Nephron (organoid): ENCODE measurements around the gene GJA3.

Experiments used
- H3K27ac Mint-ChIP-seq, 3 experiments: 2 replicates each; pipeline ENCODE4 v1.8.0; 2020; ENCODE audit warnings: mixed read lengths in 3 of 3, mild to moderate bottlenecking in 2 of 3, moderate library complexity in 1 of 3
- H3K27me3 Mint-ChIP-seq: 2 replicates; pipeline ENCODE4 v1.8.0; 2021; ENCODE audit warnings: low read depth, mild to moderate bottlenecking, moderate library complexity, mixed read lengths
- H3K36me3 Mint-ChIP-seq: 2 replicates; pipeline ENCODE4 v1.8.0; 2020; ENCODE audit warnings: low read depth, mixed read lengths
- H3K4me1 Mint-ChIP-seq: 2 replicates; pipeline ENCODE4 v1.8.0; 2020; ENCODE audit warnings: mixed read lengths
- H3K4me3 Mint-ChIP-seq, 3 experiments: 2 replicates each; pipeline ENCODE4 v1.8.0; 2020; ENCODE audit warnings: mild to moderate bottlenecking in 3 of 3, mixed read lengths in 3 of 3, moderate library complexity in 2 of 3
- H3K9me3 Mint-ChIP-seq: 2 replicates; pipeline ENCODE4 v1.8.0; 2020; ENCODE audit warnings: mixed read lengths
- CTCF ChIP-seq, 3 experiments: fragments of 200-600 bp; sonication (generic); IDR thresholded peaks; one replicate each; pipeline ENCODE4 v1.5.0; 2021; ENCODE audit warnings: antibody characterized with exemption in 3 of 3; ENCODE audit not compliant: unreplicated experiment in 3 of 3

GJA3 gene

GRCh38 chr13:20197361-20197834 lies 36.5 kb upstream of the GJA3 start:
- peak; percentile 66 to 73 (median 71) for TF ChIP-seq CTCF (IDR thresholded peaks at IDR 0.05; ENCODE audit: unreplicated experiment in 3 of 3)
- Mint-ChIP-seq H3K27ac (no peak overlapping the region), H3K4me1 (peaks cover 14% of the 10 kb centered on the region), H3K9me3 (peaks cover 14% of the 10 kb centered on the region), H3K4me3 (no peak overlapping the region), H3K36me3 (no peaks in the 10 kb centered on the region), H3K27me3 (peaks cover 47% of the 10 kb centered on the region)

- peaks cover 62% of the 10 kb centered on the region for H3K27me3 Mint-ChIP-seq
- H3K4me1 Mint-ChIP-seq: peaks cover 14% of the 10 kb centered on the region
- no peaks in the 10 kb centered on the region for H3K36me3 Mint-ChIP-seq
- no peak overlapping the region for H3K4me3 Mint-ChIP-seq
- H3K9me3 Mint-ChIP-seq: peaks cover 9% of the 10 kb centered on the region
- TF ChIP-seq CTCF (IDR thresholded peaks at IDR 0.05; ENCODE audit: unreplicated experiment in 3 of 3): no peak
- no peak overlapping the region for H3K27ac Mint-ChIP-seq
Measured at GRCh38 chr13:20195801-20196200, 34.9 kb upstream of the GJA3 start.

GRCh38 chr13:20193907-20194631 lies 33.2 kb upstream of the GJA3 start:
- peaks cover 75% of the 10 kb centered on the region for H3K27me3 Mint-ChIP-seq

GRCh38 chr13:20193162-20193906 lies 32.5 kb upstream of the GJA3 start:
- Mint-ChIP-seq H3K4me1 (peaks cover 14% of the 10 kb centered on the region), H3K9me3 (peaks cover 2% of the 10 kb centered on the region), H3K36me3 (no peaks in the 10 kb centered on the region), H3K27ac (no peak overlapping the region), H3K4me3 (peak overlapping the region; percentile 72 to 81 (median 80)), H3K27me3 (peaks cover 81% of the 10 kb centered on the region)
- TF ChIP-seq CTCF (IDR thresholded peaks at IDR 0.05; ENCODE audit: unreplicated experiment in 3 of 3): no peak

More at GRCh38 chr13:20193907-20194631, 33.2 kb upstream of the GJA3 start:
- TF ChIP-seq CTCF (IDR thresholded peaks at IDR 0.05; ENCODE audit: unreplicated experiment in 3 of 3): no peak
- Mint-ChIP-seq H3K27ac (no peak overlapping the region), H3K9me3 (peaks cover 2% of the 10 kb centered on the region), H3K36me3 (no peaks in the 10 kb centered on the region), H3K4me3 (peak overlapping the region; percentile 72 to 81 (median 80)), H3K4me1 (peaks cover 14% of the 10 kb centered on the region)

GRCh38 chr13:20192836-20193161 lies 31.9 kb upstream of the GJA3 start, which contains the start of gene GJB2:
Gene GJB2, minus strand, starts transcription at chr13:20192938. Its CDS starts 3,357 bp downstream, at chr13:20189581.
- peaks cover 14% of the 10 kb centered on the region for H3K4me1 Mint-ChIP-seq
- peaks cover 2% of the 10 kb centered on the region for H3K9me3 Mint-ChIP-seq
- peak within 1 kb of the TSS; percentile 76 to 81 (median 81) for H3K4me3 Mint-ChIP-seq
- no peak within 1 kb of the TSS for H3K27ac Mint-ChIP-seq
- peaks cover 86% of the 10 kb centered on the region for H3K27me3 Mint-ChIP-seq
- no peaks in the 10 kb centered on the region for H3K36me3 Mint-ChIP-seq
- TF ChIP-seq CTCF (IDR thresholded peaks at IDR 0.05; ENCODE audit: unreplicated experiment in 3 of 3): no peak
